DOHH2 (cell line): ENCODE results near the gene ROBO1.

Source experiments
- H3F3A ChIP-seq: fragments of 200-600 bp; sonication (generic), shearing (Covaris generic); 2 replicates; pipeline ENCODE4 v1.6.0; 2016; ENCODE audit warnings: antibody characterized with exemption, mild to moderate bottlenecking; ENCODE audit not compliant: control insufficient read depth, insufficient read depth
- H3K27ac ChIP-seq: fragments of 200-600 bp; sonication (generic); 2 replicates; pipeline ENCODE4 v1.5.1; 2014; ENCODE audit warnings: low read depth, mild to moderate bottlenecking, low read length, moderate library complexity
- H3K27me3 ChIP-seq: fragments of 200-600 bp; sonication (generic); 2 replicates; pipeline ENCODE4 v1.6.1; 2014; ENCODE audit warnings: mild to moderate bottlenecking, low read length, mixed read lengths; ENCODE audit not compliant: control insufficient read depth
- H3K36me3 ChIP-seq: fragments of 200-600 bp; sonication (generic); 2 replicates; pipeline ENCODE4 v1.6.1; 2014; ENCODE audit warnings: mild to moderate bottlenecking, low read length, moderate library complexity, mixed read lengths; ENCODE audit not compliant: control insufficient read depth
- H3K4me1 ChIP-seq: fragments of 200-600 bp; sonication (generic); 2 replicates; pipeline ENCODE4 v1.6.1; 2014; ENCODE audit warnings: mild to moderate bottlenecking, low read length, mixed read lengths; ENCODE audit not compliant: control insufficient read depth
- H3K4me2 ChIP-seq: fragments of 200-600 bp; sonication (generic); 2 replicates; pipeline ENCODE4 v1.6.0; 2014; ENCODE audit warnings: mild to moderate bottlenecking, low read length, moderate library complexity
- H3K4me3 ChIP-seq: fragments of 200-600 bp; sonication (generic); 2 replicates; pipeline ENCODE4 v1.5.1; 2014; ENCODE audit warnings: mild to moderate bottlenecking, low read length, mixed read lengths
- H3K79me2 ChIP-seq: fragments of 200-600 bp; sonication (generic); 2 replicates; pipeline ENCODE4 v1.6.1; 2014; ENCODE audit warnings: mild to moderate bottlenecking, low read length, mixed read lengths; ENCODE audit not compliant: control insufficient read depth
- H3K9me2 ChIP-seq: fragments of 200-600 bp; sonication (generic); replicated peaks from 2 replicates; pipeline ENCODE4 v1.6.1; 2014; ENCODE audit warnings: mild to moderate bottlenecking, low read length, mixed read lengths; ENCODE audit not compliant: control insufficient read depth
- H3K9me3 ChIP-seq: fragments of 200-600 bp; sonication (generic); 2 replicates; pipeline ENCODE4 v1.6.1; 2014; ENCODE audit warnings: antibody characterized with exemption, low read length, mixed read lengths; ENCODE audit not compliant: control insufficient read depth, insufficient read depth
- H4K20me1 ChIP-seq: fragments of 200-600 bp; sonication (generic); 2 replicates; pipeline ENCODE4 v1.6.0; 2014; ENCODE audit warnings: low read depth, mild to moderate bottlenecking, antibody characterized with exemption, low read length, moderate library complexity; ENCODE audit not compliant: control insufficient read depth, insufficient read depth
- CTCF ChIP-seq: fragments of 200-600 bp; sonication (generic); IDR thresholded peaks from one replicate; pipeline ENCODE4 v1.5.1; 2014; ENCODE audit warnings: antibody characterized with exemption, mild to moderate bottlenecking, low read depth, low read length; ENCODE audit not compliant: poor library complexity, severe bottlenecking
- EZH2phosphoT487 ChIP-seq: fragments of 200-600 bp; sonication (generic); IDR thresholded peaks from 2 replicates; pipeline ENCODE4 v1.6.1; 2017; ENCODE audit warnings: borderline replicate concordance, mild to moderate bottlenecking, antibody characterized with exemption, low read length, moderate library complexity, mixed read lengths

ROBO1 gene

GRCh38 chr3:78736863-78737262 is 1030.9 kb downstream of the ROBO1 start:
- Histone ChIP-seq H3K36me3 (no peaks in the 10 kb centered on the region), H3K4me3 (no peak overlapping the region), H3F3A (no peaks in the 10 kb centered on the region), H3K27ac (no peak overlapping the region), H4K20me1 (no peaks in the 10 kb centered on the region), H3K4me2 (no peak overlapping the region), H3K79me2 (no peaks in the 10 kb centered on the region), H3K9me3 (no peaks in the 10 kb centered on the region), H3K27me3 (no peaks in the 10 kb centered on the region), H3K9me2 (no peaks in the 10 kb centered on the region), H3K4me1 (no peaks in the 10 kb centered on the region)
- no peak for TF ChIP-seq EZH2phosphoT487
- no peak for TF ChIP-seq CTCF

GRCh38 chr3:78734048-78734637 is 1033.7 kb downstream of the ROBO1 start:
- Histone ChIP-seq H3K27me3 (no peaks in the 10 kb centered on the region), H3K9me2 (no peaks in the 10 kb centered on the region), H3K9me3 (no peaks in the 10 kb centered on the region), H3K36me3 (no peaks in the 10 kb centered on the region), H3K4me3 (no peak overlapping the region), H4K20me1 (no peaks in the 10 kb centered on the region), H3K27ac (no peak overlapping the region), H3K4me1 (no peaks in the 10 kb centered on the region), H3K4me2 (no peak overlapping the region), H3F3A (no peaks in the 10 kb centered on the region), H3K79me2 (no peaks in the 10 kb centered on the region)
- TF ChIP-seq CTCF (no peak), EZH2phosphoT487 (no peak)

GRCh38 chr3:78732893-78733292 is 1034.9 kb downstream of the ROBO1 start:
- H3F3A ChIP-seq: no peaks in the 10 kb centered on the region

GRCh38 chr3:78732471-78732870 is 1035.3 kb downstream of the ROBO1 start:
- no peaks in the 10 kb centered on the region for H3F3A ChIP-seq
- no peak overlapping the region for H3K27ac ChIP-seq
- H3K4me3 ChIP-seq: no peak overlapping the region
- H3K9me3 ChIP-seq: no peaks in the 10 kb centered on the region
- H4K20me1 ChIP-seq: no peaks in the 10 kb centered on the region
- no peaks in the 10 kb centered on the region for H3K79me2 ChIP-seq
- no peaks in the 10 kb centered on the region for H3K36me3 ChIP-seq
- H3K9me2 ChIP-seq: no peaks in the 10 kb centered on the region
- TF ChIP-seq CTCF (no peak), EZH2phosphoT487 (no peak)
- H3K27me3 ChIP-seq: no peaks in the 10 kb centered on the region
- H3K4me1 ChIP-seq: no peaks in the 10 kb centered on the region
- no peak overlapping the region for H3K4me2 ChIP-seq

More at GRCh38 chr3:78732893-78733292, 1034.9 kb downstream of the ROBO1 start:
- no peak overlapping the region for H3K4me2 ChIP-seq
- no peak overlapping the region for H3K27ac ChIP-seq
- H3K9me3 ChIP-seq: no peaks in the 10 kb centered on the region
- no peaks in the 10 kb centered on the region for H3K36me3 ChIP-seq
- no peaks in the 10 kb centered on the region for H3K4me1 ChIP-seq
- no peak overlapping the region for H3K4me3 ChIP-seq
- TF ChIP-seq EZH2phosphoT487: no peak
- H4K20me1 ChIP-seq: no peaks in the 10 kb centered on the region
- no peaks in the 10 kb centered on the region for H3K9me2 ChIP-seq
- H3K79me2 ChIP-seq: no peaks in the 10 kb centered on the region
- no peaks in the 10 kb centered on the region for H3K27me3 ChIP-seq
